Right lobe of liver (tissue), 4 donors: Measurements from ENCODE around the gene ERCC8.

ENCODE experiments used
- POLR2A ChIP-seq: fragments of 450-650 bp; IDR thresholded peaks from one replicate; pipeline ENCODE4 v1.6.1; 2017; ENCODE audit warnings: antibody characterized with exemption, mild to moderate bottlenecking
- TF ChIP-seq, protein P1 (sequence below), 4 donors: fragments of 200-600 bp in 3 of 4; fragments of 450-650 bp in 1 of 4; IDR thresholded peaks; one replicate each; pipeline versions ENCODE4 v1.5.1 to v1.8.0; 2016 to 2022; ENCODE audit warnings: antibody characterized with exemption in 4 of 4, mild to moderate bottlenecking in 2 of 4
- donor health status: DM: no; HTN: no; CAD: no.
- donor health status: DM: no; HTN: no; CAD: no.
- donor health status: DM: no; HTN: yes; CAD: no.

DNA sequence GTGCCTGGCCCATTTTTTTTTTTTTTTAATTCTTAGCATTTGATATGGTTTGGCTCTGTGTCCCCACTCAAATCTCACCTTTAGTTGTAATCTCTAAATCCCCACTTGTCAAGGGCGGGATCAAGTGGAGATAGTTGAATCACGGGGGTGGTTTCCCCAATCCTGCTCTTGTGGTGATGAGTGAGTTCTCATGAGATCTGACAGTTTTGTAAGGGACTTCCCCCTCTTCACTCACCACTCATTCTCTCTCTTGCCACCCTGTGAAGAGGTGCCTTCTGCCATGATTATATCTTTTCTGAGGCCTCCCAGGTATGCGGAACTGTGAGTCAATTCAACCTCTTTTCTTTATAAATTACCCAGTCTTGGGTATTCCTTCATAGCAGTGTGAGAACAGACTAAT is 27.4 kb upstream of the ERCC8 start:
- TF ChIP-seq, protein P1, sequence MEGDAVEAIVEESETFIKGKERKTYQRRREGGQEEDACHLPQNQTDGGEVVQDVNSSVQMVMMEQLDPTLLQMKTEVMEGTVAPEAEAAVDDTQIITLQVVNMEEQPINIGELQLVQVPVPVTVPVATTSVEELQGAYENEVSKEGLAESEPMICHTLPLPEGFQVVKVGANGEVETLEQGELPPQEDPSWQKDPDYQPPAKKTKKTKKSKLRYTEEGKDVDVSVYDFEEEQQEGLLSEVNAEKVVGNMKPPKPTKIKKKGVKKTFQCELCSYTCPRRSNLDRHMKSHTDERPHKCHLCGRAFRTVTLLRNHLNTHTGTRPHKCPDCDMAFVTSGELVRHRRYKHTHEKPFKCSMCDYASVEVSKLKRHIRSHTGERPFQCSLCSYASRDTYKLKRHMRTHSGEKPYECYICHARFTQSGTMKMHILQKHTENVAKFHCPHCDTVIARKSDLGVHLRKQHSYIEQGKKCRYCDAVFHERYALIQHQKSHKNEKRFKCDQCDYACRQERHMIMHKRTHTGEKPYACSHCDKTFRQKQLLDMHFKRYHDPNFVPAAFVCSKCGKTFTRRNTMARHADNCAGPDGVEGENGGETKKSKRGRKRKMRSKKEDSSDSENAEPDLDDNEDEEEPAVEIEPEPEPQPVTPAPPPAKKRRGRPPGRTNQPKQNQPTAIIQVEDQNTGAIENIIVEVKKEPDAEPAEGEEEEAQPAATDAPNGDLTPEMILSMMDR (IDR thresholded peaks at IDR 0.05) = no peak
- TF ChIP-seq POLR2A = no peak
